HepG2 (cell line): Measurements from ENCODE around the gene ACSL5. TPM values are rescaled to one million over a fixed set of nuclear protein-coding genes. Genes with fewer than 3 reads are reported as not detected.
A peak's percentile ranks its signal among the peaks of the same experiment; 100 is the strongest.

Experiments
- ARHGAP35 ChIP-seq: sonication (generic); formaldehyde crosslinking; IDR thresholded peaks from 2 replicates; pipeline ENCODE4 v1.9.0; 2022; ENCODE audit warnings: mild to moderate bottlenecking, inconsistent platforms, moderate library complexity, missing genetic modification reagents, borderline replicate concordance
- ATF2 ChIP-seq: sonication (generic); formaldehyde crosslinking; IDR thresholded peaks from 2 replicates; pipeline ENCODE4 v1.4.0; 2020; ENCODE audit warnings: missing genetic modification reagents
- CAMTA2 ChIP-seq: sonication (generic); formaldehyde crosslinking; IDR thresholded peaks from 2 replicates; pipeline ENCODE4 v1.4.0; 2020; ENCODE audit warnings: mild to moderate bottlenecking, missing genetic modification reagents, borderline replicate concordance
- KDM3A ChIP-seq: IDR thresholded peaks from 2 replicates; pipeline ENCODE4 v1.6.1; 2018; ENCODE audit warnings: low read depth, missing compliant biosample characterization
- MBNL3 ChIP-seq: fragments of 250-450 bp; sonication (Bioruptor Pico); conservative IDR thresholded peaks from 2 replicates; pipeline ENCODE4 v1.8.0; 2022; ENCODE audit warnings: mild to moderate bottlenecking, inconsistent platforms
- PATZ1 ChIP-seq: sonication (generic); formaldehyde crosslinking; IDR thresholded peaks from 2 replicates; pipeline ENCODE4 v1.4.0; 2020; ENCODE audit warnings: missing genetic modification reagents
- SNAPC2 ChIP-seq: sonication (generic); formaldehyde crosslinking; IDR thresholded peaks from 2 replicates; pipeline ENCODE4 v1.8.1; 2022; ENCODE audit warnings: mild to moderate bottlenecking, missing genetic modification reagents
- SP140L ChIP-seq: sonication (generic); formaldehyde crosslinking; IDR thresholded peaks from 2 replicates; pipeline ENCODE4 v1.4.0; 2020; ENCODE audit warnings: missing genetic modification reagents, borderline replicate concordance
- SRF ChIP-seq: IDR thresholded peaks from 2 replicates; pipeline ENCODE4 v1.6.1; 2011; ENCODE audit warnings: mild to moderate bottlenecking, low read depth, low read length, moderate library complexity
- STAG1 ChIP-seq: sonication (generic); formaldehyde crosslinking; IDR thresholded peaks from 2 replicates; pipeline ENCODE4 v1.4.0; 2020; ENCODE audit warnings: missing genetic modification reagents
- ZBTB40 ChIP-seq, 2 experiments: fragments of 450-650 bp in 1 of 2; sonication (generic) in 1 of 2; formaldehyde crosslinking in 1 of 2; IDR thresholded peaks; 2 replicates each; pipeline versions ENCODE4 v1.6.1 to v1.8.0; 2016 to 2022; ENCODE audit warnings: antibody characterized with exemption in 1 of 2, mild to moderate bottlenecking in 1 of 2, missing genetic modification reagents in 1 of 2
- ZNF691 ChIP-seq: sonication (generic); formaldehyde crosslinking; IDR thresholded peaks from 2 replicates; pipeline ENCODE4 v1.4.0; 2020; ENCODE audit warnings: missing genetic modification reagents, low read depth, mild to moderate bottlenecking, borderline replicate concordance
- ZSCAN5A ChIP-seq: sonication (generic); formaldehyde crosslinking; IDR thresholded peaks from 2 replicates; pipeline ENCODE4 v1.8.0; 2022; ENCODE audit warnings: mild to moderate bottlenecking, missing genetic modification reagents, borderline replicate concordance
- polyA plus RNA-seq, 8 experiments: library from polyadenylated mRNA; depleted of rRNA in 3 of 8; stranded (reverse) in 7 of 8; unstranded in 1 of 8; fragments of >200 nt; fragmentation: Illumina TruSeq in 4 of 8; extraction: Trizol in 4 of 8; gene quantifications; 2 replicates each; pipeline versions ENCODE4 v1.2.1 to v1.2.3, GENCODE V29; 2011 to 2016; ENCODE audit warnings: low read depth in 4 of 8, missing spikeins in 1 of 8, mixed read lengths in 1 of 8; ENCODE audit not compliant: insufficient read depth in 1 of 8
- total RNA-seq, 5 experiments: library from RNA; depleted of rRNA; stranded (reverse); fragments of >200 nt; fragmentation: Illumina TruSeq; extraction: Trizol; gene quantifications; 2 replicates each; pipeline ENCODE4 v1.2.3, GENCODE V29; 2016; ENCODE audit warnings: low read depth in 1 of 5

Gene ACSL5
- total and polyA plus RNA-seq, 2 of the 13 experiments (the other 11 are each of a cell fraction or from before 2014, with no cell fraction given), result 56.4 to 82.5 TPM

- TF ChIP-seq ZBTB40 (IDR thresholded peaks at IDR 0.05) (0 out of 2 replicates have a peak, but pooled peaks have one; percentile 3), ZBTB40 (CRISPR knock-in tag; IDR thresholded peaks at IDR 0.05) (no peak), SNAPC2 (no peak), STAG1 (CRISPR knock-in tag) (0 out of 2 replicates have a peak, but pooled peaks have one; percentile 13), CAMTA2 (CRISPR knock-in tag) (no peak), ARHGAP35 (CRISPR knock-in tag) (no peak), ZSCAN5A (CRISPR knock-in tag) (peak; percentile 39; the same call in 1 of the 2 replicates), SP140L (CRISPR knock-in tag) (0 out of 2 replicates have a peak, but pooled peaks have one; percentile 69), KDM3A (CRISPR knock-in tag) (no peak), PATZ1 (CRISPR knock-in tag) (peak; percentile 30; the same call in 1 of the 2 replicates), SRF (peak; percentile 39; the same call in 1 of the 2 replicates), ATF2 (CRISPR knock-in tag) (peak; percentile 71), MBNL3 (no peak), ZNF691 (CRISPR knock-in tag) (peak; percentile 76; the same call in 1 of the 2 replicates)
Observed at GRCh38 chr10:112373912-112374338, at the start of gene ACSL5 (continued).
